ENCODE results near the gene SPART.
"Not testable (repeated sequence)": the region's sequence is repeated elsewhere in the genome, so short reads cannot be mapped to it uniquely, and the experiment has no call there.

The SPART gene

DNA sequence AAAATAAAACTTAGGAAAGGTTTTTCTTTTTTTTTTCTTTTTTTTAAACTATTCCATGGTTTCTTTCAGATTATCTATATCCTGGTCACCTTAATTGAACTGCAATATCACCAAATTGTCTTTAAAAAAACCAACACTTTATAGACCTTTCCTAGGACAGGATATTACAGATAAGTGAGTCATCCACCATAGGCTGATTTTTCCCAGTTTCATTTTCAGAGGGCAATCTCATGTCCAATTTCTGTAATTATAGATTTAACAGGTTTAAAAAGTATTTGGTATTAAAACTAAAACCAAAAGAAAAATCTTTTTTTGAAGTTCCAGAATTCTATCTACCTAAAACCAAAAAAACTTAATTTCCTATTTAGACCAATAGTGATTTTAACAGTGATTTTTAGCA lies 13.2 kb downstream of the SPART start:
- Histone ChIP-seq H3K27me3 (ENCODE audit: control insufficient read depth, insufficient read depth, low read length) (no peaks in the 10 kb centered on the region), H3K9me3 (ENCODE audit: control insufficient read depth, low read length) (no peaks in the 10 kb centered on the region), H3K27ac (no peak overlapping the region), H3K9ac (no peak overlapping the region), H3K36me3 (ENCODE audit: control insufficient read depth, insufficient read depth, low read length) (no peaks in the 10 kb centered on the region), H2AFZ (no peak overlapping the region), H3K4me2 (ENCODE audit: low read length) (no peak overlapping the region), H3K4me3 (ENCODE audit: low read depth, low read length) (no peak overlapping the region), H3K4me1 (no peaks in the 10 kb centered on the region), H3K79me2 (peaks cover 4% of the 10 kb centered on the region)
- TF ChIP-seq, protein P1, sequence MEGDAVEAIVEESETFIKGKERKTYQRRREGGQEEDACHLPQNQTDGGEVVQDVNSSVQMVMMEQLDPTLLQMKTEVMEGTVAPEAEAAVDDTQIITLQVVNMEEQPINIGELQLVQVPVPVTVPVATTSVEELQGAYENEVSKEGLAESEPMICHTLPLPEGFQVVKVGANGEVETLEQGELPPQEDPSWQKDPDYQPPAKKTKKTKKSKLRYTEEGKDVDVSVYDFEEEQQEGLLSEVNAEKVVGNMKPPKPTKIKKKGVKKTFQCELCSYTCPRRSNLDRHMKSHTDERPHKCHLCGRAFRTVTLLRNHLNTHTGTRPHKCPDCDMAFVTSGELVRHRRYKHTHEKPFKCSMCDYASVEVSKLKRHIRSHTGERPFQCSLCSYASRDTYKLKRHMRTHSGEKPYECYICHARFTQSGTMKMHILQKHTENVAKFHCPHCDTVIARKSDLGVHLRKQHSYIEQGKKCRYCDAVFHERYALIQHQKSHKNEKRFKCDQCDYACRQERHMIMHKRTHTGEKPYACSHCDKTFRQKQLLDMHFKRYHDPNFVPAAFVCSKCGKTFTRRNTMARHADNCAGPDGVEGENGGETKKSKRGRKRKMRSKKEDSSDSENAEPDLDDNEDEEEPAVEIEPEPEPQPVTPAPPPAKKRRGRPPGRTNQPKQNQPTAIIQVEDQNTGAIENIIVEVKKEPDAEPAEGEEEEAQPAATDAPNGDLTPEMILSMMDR (IDR thresholded peaks at IDR 0.05): no peak

DNA sequence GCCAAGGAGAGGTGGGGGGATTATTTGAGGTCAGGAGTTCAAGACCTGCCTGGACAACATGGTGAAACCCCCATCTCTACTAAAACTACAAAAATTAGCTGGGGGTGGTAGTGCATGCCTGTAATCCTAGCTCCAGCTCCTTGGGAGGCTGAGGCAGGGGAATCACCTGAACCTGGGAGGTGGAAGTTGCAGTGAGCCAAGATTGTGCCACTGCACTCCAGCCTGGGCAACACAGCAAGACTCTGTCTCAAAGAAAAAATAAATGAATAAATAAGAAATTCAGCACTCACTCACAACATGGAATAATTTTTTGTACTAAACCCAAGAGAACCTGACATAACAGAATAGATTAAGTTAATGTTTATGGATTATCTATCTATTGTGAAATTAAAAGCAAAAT lies 13.9 kb downstream of the SPART start:
- not testable (repeated sequence) for H3K79me2 ChIP-seq; H3K36me3 ChIP-seq (ENCODE audit: control insufficient read depth, insufficient read depth, low read length); H3K9ac ChIP-seq; H3K27ac ChIP-seq; H3K4me1 ChIP-seq; H2AFZ ChIP-seq; H3K4me2 ChIP-seq (ENCODE audit: low read length); H3K4me3 ChIP-seq (ENCODE audit: low read depth, low read length); H3K27me3 ChIP-seq (ENCODE audit: control insufficient read depth, insufficient read depth, low read length); H3K9me3 ChIP-seq (ENCODE audit: control insufficient read depth, low read length)

- Histone ChIP-seq H3K4me2 (ENCODE audit: low read length) (no peak overlapping the region), H3K9me3 (ENCODE audit: control insufficient read depth, low read length) (no peaks in the 10 kb centered on the region), H3K9ac (no peak overlapping the region), H3K4me3 (ENCODE audit: low read depth, low read length) (no peak overlapping the region), H2AFZ (no peak overlapping the region), H3K27me3 (ENCODE audit: control insufficient read depth, insufficient read depth, low read length) (no peaks in the 10 kb centered on the region), H3K36me3 (ENCODE audit: control insufficient read depth, insufficient read depth, low read length) (no peaks in the 10 kb centered on the region), H3K79me2 (peaks cover 2% of the 10 kb centered on the region), H3K4me1 (no peaks in the 10 kb centered on the region), H3K27ac (no peak overlapping the region)
- TF ChIP-seq, protein P1 (IDR thresholded peaks at IDR 0.05): no peak
These were observed 14.9 kb downstream of the SPART start for GRCh38 chr13:36331280-36331679.

- TF ChIP-seq, protein P1 (IDR thresholded peaks at IDR 0.05): no peak
- Histone ChIP-seq H3K36me3 (ENCODE audit: control insufficient read depth, insufficient read depth, low read length) (no peaks in the 10 kb centered on the region), H3K27me3 (ENCODE audit: control insufficient read depth, insufficient read depth, low read length) (no peaks in the 10 kb centered on the region), H3K4me1 (no peaks in the 10 kb centered on the region), H3K79me2 (peaks cover 2% of the 10 kb centered on the region), H2AFZ (no peak overlapping the region), H3K4me2 (ENCODE audit: low read length) (no peak overlapping the region), H3K4me3 (ENCODE audit: low read depth, low read length) (no peak overlapping the region), H3K27ac (no peak overlapping the region), H3K9ac (no peak overlapping the region), H3K9me3 (ENCODE audit: control insufficient read depth, low read length) (no peaks in the 10 kb centered on the region)
These were observed 16.8 kb downstream of the SPART start for GRCh38 chr13:36329361-36329760.

GRCh38 chr13:36328821-36329220 lies 17.4 kb downstream of the SPART start:
- no peak overlapping the region for H3K4me3 ChIP-seq (ENCODE audit: low read depth, low read length)
- TF ChIP-seq, protein P1 (IDR thresholded peaks at IDR 0.05): no peak
- no peak overlapping the region for H3K27ac ChIP-seq
- no peak overlapping the region for H3K9ac ChIP-seq
- H3K4me1 ChIP-seq: no peaks in the 10 kb centered on the region
- no peaks in the 10 kb centered on the region for H3K79me2 ChIP-seq
- no peak overlapping the region for H2AFZ ChIP-seq
- H3K9me3 ChIP-seq (ENCODE audit: control insufficient read depth, low read length): no peaks in the 10 kb centered on the region
- H3K27me3 ChIP-seq (ENCODE audit: control insufficient read depth, insufficient read depth, low read length): no peaks in the 10 kb centered on the region
- H3K4me2 ChIP-seq (ENCODE audit: low read length): no peak overlapping the region
- no peaks in the 10 kb centered on the region for H3K36me3 ChIP-seq (ENCODE audit: control insufficient read depth, insufficient read depth, low read length)
